Tibial nerve (tissue), 4 donors: ENCODE measurements around the gene OAS3.

Experiments used
- EP300 ChIP-seq, 2 donors: sonication (generic); formaldehyde crosslinking; IDR thresholded peaks; one replicate each; pipeline ENCODE4 v1.6.1; 2017; ENCODE audit warnings: antibody characterized with exemption in 2 of 2, mild to moderate bottlenecking in 1 of 2
- TF ChIP-seq, protein P1 (sequence below), 5 experiments: fragments of 200-600 bp in 3 of 5; fragments of 450-650 bp in 2 of 5; sonication (generic) in 3 of 5; IDR thresholded peaks; one replicate each; pipeline ENCODE4 v1.5.1; 2016 to 2019; ENCODE audit warnings: antibody characterized with exemption in 5 of 5, mild to moderate bottlenecking in 3 of 5, moderate library complexity in 2 of 5

DNA sequence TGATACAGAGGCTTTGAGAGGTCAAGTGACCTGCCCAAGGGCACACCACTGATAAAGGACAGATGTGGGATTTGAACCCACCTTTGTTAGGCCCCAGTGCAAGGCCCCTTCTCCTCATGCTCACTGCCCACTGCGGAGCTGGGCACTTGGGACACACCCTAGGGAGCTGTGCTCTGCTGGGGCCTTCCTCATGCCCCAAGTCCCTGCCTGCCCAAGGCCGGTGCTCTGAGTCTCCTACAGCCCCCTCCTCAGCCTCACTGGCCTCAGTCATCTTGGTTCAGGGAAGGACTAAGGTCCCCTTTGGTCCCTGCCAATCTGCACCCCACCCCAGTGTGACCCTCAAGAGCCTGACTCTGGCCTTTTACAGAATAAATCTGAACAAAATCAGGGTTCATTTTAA lies 7.9 kb upstream of the OAS3 start:
- TF ChIP-seq, protein P1, sequence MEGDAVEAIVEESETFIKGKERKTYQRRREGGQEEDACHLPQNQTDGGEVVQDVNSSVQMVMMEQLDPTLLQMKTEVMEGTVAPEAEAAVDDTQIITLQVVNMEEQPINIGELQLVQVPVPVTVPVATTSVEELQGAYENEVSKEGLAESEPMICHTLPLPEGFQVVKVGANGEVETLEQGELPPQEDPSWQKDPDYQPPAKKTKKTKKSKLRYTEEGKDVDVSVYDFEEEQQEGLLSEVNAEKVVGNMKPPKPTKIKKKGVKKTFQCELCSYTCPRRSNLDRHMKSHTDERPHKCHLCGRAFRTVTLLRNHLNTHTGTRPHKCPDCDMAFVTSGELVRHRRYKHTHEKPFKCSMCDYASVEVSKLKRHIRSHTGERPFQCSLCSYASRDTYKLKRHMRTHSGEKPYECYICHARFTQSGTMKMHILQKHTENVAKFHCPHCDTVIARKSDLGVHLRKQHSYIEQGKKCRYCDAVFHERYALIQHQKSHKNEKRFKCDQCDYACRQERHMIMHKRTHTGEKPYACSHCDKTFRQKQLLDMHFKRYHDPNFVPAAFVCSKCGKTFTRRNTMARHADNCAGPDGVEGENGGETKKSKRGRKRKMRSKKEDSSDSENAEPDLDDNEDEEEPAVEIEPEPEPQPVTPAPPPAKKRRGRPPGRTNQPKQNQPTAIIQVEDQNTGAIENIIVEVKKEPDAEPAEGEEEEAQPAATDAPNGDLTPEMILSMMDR (IDR thresholded peaks at IDR 0.05): no peak
- TF ChIP-seq EP300 (IDR thresholded peaks at IDR 0.05): no peak
